Type B pancreatic cell (in vitro differentiated cells): ENCODE results near the gene PRDM12. TPM values are rescaled to one million over a fixed set of nuclear protein-coding genes. Genes with fewer than 3 reads are reported as not detected.
A peak's percentile ranks its signal among the peaks of the same experiment; 100 is the strongest.

ENCODE experiments used
- DNase-seq: peaks from one replicate; pipeline ENCODE4 v3.0.0; 2021; ENCODE audit warnings: mixed read lengths; ENCODE audit not compliant: unreplicated experiment; ENCODE audit errors: extremely low spot score
- H3K27ac Mint-ChIP-seq: 2 replicates; pipeline ENCODE4 v1.8.0; 2021; ENCODE audit warnings: mild to moderate bottlenecking, mixed read lengths
- H3K27me3 Mint-ChIP-seq: 2 replicates; pipeline ENCODE4 v1.8.0; 2021; ENCODE audit warnings: mixed read lengths
- H3K36me3 Mint-ChIP-seq: 2 replicates; pipeline ENCODE4 v1.8.0; 2021; ENCODE audit warnings: mixed read lengths
- H3K4me1 Mint-ChIP-seq: one replicate; pipeline ENCODE4 v1.8.0; 2021; ENCODE audit warnings: mixed read lengths; ENCODE audit not compliant: unreplicated experiment
- H3K4me3 Mint-ChIP-seq: 2 replicates; pipeline ENCODE4 v1.8.0; 2021; ENCODE audit warnings: mild to moderate bottlenecking, mixed read lengths
- H3K9me3 Mint-ChIP-seq: 2 replicates; pipeline ENCODE4 v1.8.0; 2021; ENCODE audit warnings: mixed read lengths
- CTCF ChIP-seq: fragments of 200-600 bp; sonication (generic); conservative IDR thresholded peaks from 2 replicates; pipeline ENCODE4 v1.5.0; 2021; ENCODE audit warnings: antibody characterized with exemption, mild to moderate bottlenecking
- microRNA-seq: library from miRNA; unstranded; fragments of <30 nt; microRNA quantifications from one replicate; pipeline ENCODE4, GENCODE V29; 2020
- total RNA-seq: library from RNA; stranded (reverse); gene quantifications from 2 replicates; pipeline ENCODE4 v1.2.1, GENCODE V29; 2021; ENCODE audit warnings: low replicate concordance

Gene PRDM12
- total RNA-seq, 1 donor from 2014 or later = 0.34 TPM

- H3K9me3 Mint-ChIP-seq = no peaks in the 10 kb centered on the region
- no peak for TF ChIP-seq CTCF
- peak overlapping the region; percentile 52 for H3K27ac Mint-ChIP-seq
- peaks cover 26% of the 10 kb centered on the region for H3K4me1 Mint-ChIP-seq
- H3K27me3 Mint-ChIP-seq = no peaks in the 10 kb centered on the region
- no peak for DNase-seq
- H3K4me3 Mint-ChIP-seq = no peak overlapping the region
- H3K36me3 Mint-ChIP-seq = peaks cover 9% of the 10 kb centered on the region
These were observed 67.0 kb downstream of the PRDM12 start for GRCh38 chr9:130731355-130731754.

DNA sequence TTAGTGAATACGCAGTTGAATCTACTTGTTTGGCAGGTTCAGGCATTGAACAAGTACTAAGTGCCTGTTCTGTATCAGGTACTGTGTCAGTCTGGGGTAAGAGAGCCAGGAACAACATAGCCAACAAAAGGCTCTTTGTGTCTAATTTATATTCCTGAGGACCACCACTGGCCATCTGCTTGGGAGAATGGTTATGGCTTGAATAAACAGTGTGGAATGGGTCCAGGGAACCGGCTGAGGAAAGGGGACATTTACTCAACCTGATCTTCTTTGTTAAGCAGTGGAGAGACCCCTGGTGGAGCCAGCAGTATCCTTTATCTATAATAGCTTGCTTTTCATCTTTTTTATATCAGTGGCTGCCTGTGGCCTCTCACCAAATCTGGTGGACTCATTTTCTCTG lies 67.7 kb downstream of the PRDM12 start:
- Mint-ChIP-seq H3K27ac (peak overlapping the region; percentile 39), H3K4me3 (no peak overlapping the region), H3K36me3 (peaks cover 9% of the 10 kb centered on the region), H3K4me1 (peaks cover 29% of the 10 kb centered on the region), H3K27me3 (no peaks in the 10 kb centered on the region), H3K9me3 (no peaks in the 10 kb centered on the region)
- peak; percentile 24 for TF ChIP-seq CTCF
- no peak for DNase-seq

Small RNA genes lying within 50 kb of the gene (microRNA-seq; reads per million reads assigned to microRNA genes)
- not detected for gene MIR6856

Other genes starting within 250 kb of the PRDM12 start
- 29.1 and 80.1 TPM in 2 replicates for gene ASS1, start 219.6 kb upstream of the PRDM12 start, total RNA-seq
- 59.3 and 62.3 TPM in 2 replicates for gene FUBP3, start 85.0 kb upstream of the PRDM12 start, total RNA-seq
- gene EXOSC2, start 29.2 kb downstream of the PRDM12 start, total RNA-seq = 38.9 and 57.2 TPM in 2 replicates
- gene ABL1, start 170.7 kb downstream of the PRDM12 start, total RNA-seq = 66.6 and 91.8 TPM in 2 replicates
- gene QRFP, start 232.2 kb downstream of the PRDM12 start, total RNA-seq = not detected in 2 replicates